CD4-positive, alpha-beta T cell (primary cell): ENCODE data around the gene ABHD5. TPM values are rescaled to one million over a fixed set of nuclear protein-coding genes. Genes with fewer than 3 reads are reported as not detected.
A peak's percentile ranks its signal among the peaks of the same experiment; 100 is the strongest.

ENCODE experiments used
- ATAC-seq: fragments of 200-7000 bp; cut with Tn5 transposase; one replicate; pipeline ENCODE4 v1.10.0; 2022; ENCODE audit warnings: mild to moderate bottlenecking; ENCODE audit not compliant: poor library complexity
- CTCF ChIA-PET: fragments of 350-600 bp; sonication (Branson Sonifier 250); formaldehyde crosslinking; loops from one replicate; lab custom pipeline; 2021; ENCODE audit warnings: antibody characterized with exemption, inconsistent platforms; lab: Charles Lee
- POLR2A ChIA-PET: fragments of 350-600 bp; sonication (Branson Sonifier 250); formaldehyde crosslinking; loops from one replicate; lab custom pipeline; 2021; ENCODE audit warnings: antibody characterized with exemption, inconsistent platforms; lab: Charles Lee
- DNase-seq, 14 experiments: peaks; one replicate each; pipeline ENCODE4 v3.0.0-alpha.2; 2013 to 2020; ENCODE audit warnings: mixed read lengths in 2 of 14
- H3K27ac ChIP-seq, 2 donors: one replicate each; pipeline versions ENCODE4 v1.5.1 to v1.7.0; 2013; ENCODE audit warnings: low read length in 2 of 2, low read depth in 1 of 2, mild to moderate bottlenecking in 1 of 2
- H3K27me3 ChIP-seq, 2 experiments: 1 replicate in 1 of 2; 2 replicates in 1 of 2; pipeline versions ENCODE4 v1.6.1 to v1.7.0; 2013; ENCODE audit warnings: low read length in 2 of 2, control low read depth in 1 of 2, mild to moderate bottlenecking in 1 of 2, moderate library complexity in 1 of 2; ENCODE audit not compliant: insufficient read depth in 2 of 2, control insufficient read depth in 1 of 2
- H3K36me3 ChIP-seq: one replicate; pipeline ENCODE4 v1.6.1; 2013; ENCODE audit warnings: low read length, control low read depth; ENCODE audit not compliant: insufficient read depth
- H3K4me1 ChIP-seq: one replicate; pipeline ENCODE4 v1.6.1; 2013; ENCODE audit warnings: low read length, control low read depth; ENCODE audit not compliant: insufficient read depth
- H3K4me3 ChIP-seq: one replicate; pipeline ENCODE4 v1.5.1; 2013; ENCODE audit warnings: mild to moderate bottlenecking, low read length, moderate library complexity
- H3K9me3 ChIP-seq, 2 experiments: 1 replicate in 1 of 2; 2 replicates in 1 of 2; pipeline versions ENCODE4 v1.6.1 to v1.7.0; 2013; ENCODE audit warnings: low read length in 2 of 2, mild to moderate bottlenecking in 2 of 2, control low read depth in 1 of 2, moderate library complexity in 1 of 2; ENCODE audit not compliant: control insufficient read depth in 1 of 2, insufficient read depth in 1 of 2
- H3K27ac Mint-ChIP-seq: one replicate; pipeline ENCODE4 v1.8.0; 2020; ENCODE audit warnings: mixed read lengths
- H3K27me3 Mint-ChIP-seq: one replicate; pipeline ENCODE4 v1.8.0; 2021; ENCODE audit warnings: mixed read lengths
- H3K36me3 Mint-ChIP-seq: one replicate; pipeline ENCODE4 v1.8.0; 2021; ENCODE audit warnings: low read depth, mixed read lengths
- H3K4me1 Mint-ChIP-seq: one replicate; pipeline ENCODE4 v1.8.0; 2021; ENCODE audit warnings: low read depth, mixed read lengths
- H3K4me3 Mint-ChIP-seq: one replicate; pipeline ENCODE4 v1.8.0; 2020; ENCODE audit warnings: mild to moderate bottlenecking, mixed read lengths
- H3K9me3 Mint-ChIP-seq: one replicate; pipeline ENCODE4 v1.8.0; 2020; ENCODE audit warnings: mixed read lengths
- CTCF ChIP-seq: fragments of 200-600 bp; IDR thresholded peaks from one replicate; pipeline ENCODE4 v1.8.0; 2022; ENCODE audit warnings: antibody characterized with exemption, mild to moderate bottlenecking
- intact Hi-C, 2 experiments: fragments of 100-400 bp; cut with DNase I in 1 of 2; cut with micrococcal nuclease in 1 of 2; formaldehyde crosslinking; loops; one replicate each; pipeline versions ENCODE4 v1.15.1 to v1.9.0; 2023 to 2025; cut with DNase I, micrococcal nuclease
- total RNA-seq, 174 experiments: library from RNA in 2 of 174; stranded (reverse) in 2 of 174; gene quantifications; one replicate each; pipeline ENCODE4 v1.2.3 and lab custom pipeline; 2021 to 2026

ABHD5 gene
- total RNA-seq, 2 experiments from 2014 or later: 6.4 to 9.3 TPM

- Mint-ChIP-seq H3K4me3 (no peak overlapping the region), H3K9me3 (no peaks in the 10 kb centered on the region), H3K27ac (no peak overlapping the region), H3K4me1 (no peaks in the 10 kb centered on the region), H3K27me3 (no peaks in the 10 kb centered on the region), H3K36me3 (peaks cover 33% of the 10 kb centered on the region)
- CTCF ChIA-PET: no interaction called here
- Histone ChIP-seq H3K36me3 (peaks cover 18% of the 10 kb centered on the region), H3K27me3 (no peaks in the 10 kb centered on the region), H3K9me3 (no peaks in the 10 kb centered on the region), H3K4me1 (no peaks in the 10 kb centered on the region), H3K4me3 (no peak overlapping the region), H3K27ac (no peak overlapping the region)
- POLR2A ChIA-PET: no interaction called here
- TF ChIP-seq CTCF: no peak
- ATAC-seq (no peak), DNase-seq (peak in 1 of 14 experiments; percentile 15)
- intact Hi-C loops: no loop called here
These were observed 18.3 kb downstream of the ABHD5 start for GRCh38 chr3:43709022-43709421.

GRCh38 chr3:43710607-43711006 is 19.9 kb downstream of the ABHD5 start:
- DNase-seq: no peak
- Histone ChIP-seq H3K27ac (no peak overlapping the region), H3K27me3 (no peaks in the 10 kb centered on the region), H3K36me3 (peaks cover 18% of the 10 kb centered on the region), H3K4me1 (no peaks in the 10 kb centered on the region), H3K9me3 (no peaks in the 10 kb centered on the region), H3K4me3 (no peak overlapping the region)
- H3K4me3 Mint-ChIP-seq: no peak overlapping the region
- no peaks in the 10 kb centered on the region for H3K27me3 Mint-ChIP-seq
- no peaks in the 10 kb centered on the region for H3K4me1 Mint-ChIP-seq
- H3K9me3 Mint-ChIP-seq: no peaks in the 10 kb centered on the region
- POLR2A ChIA-PET: no interaction called here
- TF ChIP-seq CTCF: no peak
- CTCF ChIA-PET: no interaction called here
- ATAC-seq: no peak
- H3K36me3 Mint-ChIP-seq: peaks cover 31% of the 10 kb centered on the region
- H3K27ac Mint-ChIP-seq: no peak overlapping the region
- intact Hi-C loops: no loop called here

GRCh38 chr3:43718296-43718695 is 27.6 kb downstream of the ABHD5 start:
- Mint-ChIP-seq H3K27ac (no peak overlapping the region), H3K4me1 (no peaks in the 10 kb centered on the region), H3K9me3 (no peaks in the 10 kb centered on the region), H3K4me3 (no peak overlapping the region), H3K36me3 (peaks cover 54% of the 10 kb centered on the region), H3K27me3 (no peaks in the 10 kb centered on the region)
- ChIA-PET CTCF (no interaction called here), POLR2A (no interaction called here)
- DNase-seq (no peak), ATAC-seq (no peak)
- H3K4me1 ChIP-seq: no peaks in the 10 kb centered on the region
- TF ChIP-seq CTCF: no peak
- H3K4me3 ChIP-seq: no peak overlapping the region
- no peaks in the 10 kb centered on the region for H3K27me3 ChIP-seq
- no peaks in the 10 kb centered on the region for H3K9me3 ChIP-seq
- peaks cover 22% of the 10 kb centered on the region for H3K36me3 ChIP-seq
- intact Hi-C loops: no loop called here
- H3K27ac ChIP-seq: no peak overlapping the region
